ENCODE results near the gene GCN1.

DNA sequence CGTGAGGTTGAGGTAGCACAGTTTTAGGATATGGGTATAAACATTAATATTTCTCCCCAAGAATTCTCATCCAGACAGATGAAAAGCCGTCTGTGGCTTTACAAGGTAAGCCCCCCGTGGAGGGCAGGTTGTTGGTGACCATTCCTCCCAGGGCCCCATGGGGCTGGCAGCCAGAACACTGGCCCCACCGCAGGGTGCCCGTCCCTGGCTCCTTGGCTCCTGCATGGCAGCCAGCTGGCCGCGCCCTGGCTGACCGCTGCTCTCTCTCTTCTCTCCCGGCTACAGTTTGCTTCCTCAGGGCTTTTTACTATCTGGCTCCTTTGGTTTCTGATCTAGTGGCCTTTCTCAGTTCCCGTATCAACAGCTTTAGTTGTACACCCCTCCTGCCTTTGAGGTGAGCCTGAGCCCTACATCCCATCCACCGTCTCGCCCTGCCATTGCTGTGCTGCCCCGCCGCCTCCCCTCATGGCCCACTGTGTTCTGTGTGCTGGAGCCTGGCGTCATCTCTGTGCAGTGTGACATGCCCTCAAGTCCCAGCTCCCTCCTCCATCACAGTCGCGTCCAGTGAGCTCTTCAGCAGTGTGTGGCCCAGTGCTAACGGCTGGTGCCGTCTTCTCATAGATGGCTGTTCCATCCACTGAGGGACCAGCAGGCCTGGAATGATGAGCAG, 103.8 kb downstream of the GCN1 start:
- TF ChIP-seq POLR2A (IDR thresholded peaks at IDR 0.05): no peak
- TF ChIP-seq, protein P1, sequence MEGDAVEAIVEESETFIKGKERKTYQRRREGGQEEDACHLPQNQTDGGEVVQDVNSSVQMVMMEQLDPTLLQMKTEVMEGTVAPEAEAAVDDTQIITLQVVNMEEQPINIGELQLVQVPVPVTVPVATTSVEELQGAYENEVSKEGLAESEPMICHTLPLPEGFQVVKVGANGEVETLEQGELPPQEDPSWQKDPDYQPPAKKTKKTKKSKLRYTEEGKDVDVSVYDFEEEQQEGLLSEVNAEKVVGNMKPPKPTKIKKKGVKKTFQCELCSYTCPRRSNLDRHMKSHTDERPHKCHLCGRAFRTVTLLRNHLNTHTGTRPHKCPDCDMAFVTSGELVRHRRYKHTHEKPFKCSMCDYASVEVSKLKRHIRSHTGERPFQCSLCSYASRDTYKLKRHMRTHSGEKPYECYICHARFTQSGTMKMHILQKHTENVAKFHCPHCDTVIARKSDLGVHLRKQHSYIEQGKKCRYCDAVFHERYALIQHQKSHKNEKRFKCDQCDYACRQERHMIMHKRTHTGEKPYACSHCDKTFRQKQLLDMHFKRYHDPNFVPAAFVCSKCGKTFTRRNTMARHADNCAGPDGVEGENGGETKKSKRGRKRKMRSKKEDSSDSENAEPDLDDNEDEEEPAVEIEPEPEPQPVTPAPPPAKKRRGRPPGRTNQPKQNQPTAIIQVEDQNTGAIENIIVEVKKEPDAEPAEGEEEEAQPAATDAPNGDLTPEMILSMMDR (IDR thresholded peaks at IDR 0.05): no peak

All from body of pancreas (tissue), 4 donors.